Measurements from ENCODE around the gene MAP4K5. TPM values are rescaled to one million over a fixed set of nuclear protein-coding genes. Genes with fewer than 3 reads are reported as not detected.

MAP4K5 gene
- total and polyA plus RNA-seq, 2 of the 13 experiments (the other 11 are each of a cell fraction or from before 2014, with no cell fraction given) = 12.7 to 23.9 TPM

DNA sequence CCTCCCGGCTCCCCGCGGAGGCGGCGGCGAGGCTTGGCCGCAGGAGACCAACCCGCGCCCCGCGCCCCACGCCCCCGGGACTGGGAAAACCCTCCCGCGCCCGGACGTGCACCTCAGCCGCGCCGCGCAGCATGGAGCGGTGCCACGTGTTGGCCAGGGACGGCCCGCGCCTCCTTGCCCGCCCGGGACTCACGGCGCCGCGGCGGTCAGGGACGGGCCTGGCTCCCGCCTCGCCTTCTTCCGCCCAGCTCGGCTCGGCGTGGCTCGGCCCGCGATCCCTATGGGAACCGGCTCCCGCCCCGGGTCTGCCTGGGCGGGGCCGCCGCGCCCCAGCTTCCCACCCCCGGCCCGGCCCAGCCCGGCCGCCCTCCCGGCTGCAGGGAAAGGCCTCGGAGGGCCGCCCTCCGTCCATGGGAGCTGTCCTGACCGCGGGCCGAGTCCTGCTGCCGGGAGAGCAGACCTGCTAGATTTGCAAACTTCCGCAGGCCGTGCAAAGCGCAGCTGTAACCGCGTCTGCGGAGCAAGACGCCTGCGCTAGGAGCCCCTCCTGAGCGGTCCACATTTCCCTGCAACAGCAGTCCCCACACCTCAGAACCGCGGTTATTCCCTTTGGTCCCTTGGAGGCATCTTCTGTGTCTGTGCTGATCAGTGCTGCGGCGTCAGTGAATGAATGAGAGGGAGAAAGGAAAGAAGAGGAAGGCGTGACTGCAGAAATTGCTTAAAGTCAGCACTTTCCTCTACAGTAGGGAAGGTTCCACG lies 135.6 kb downstream of the MAP4K5 start, which contains the start of gene CDKL1 (continued):
- TF ChIP-seq, protein P1, sequence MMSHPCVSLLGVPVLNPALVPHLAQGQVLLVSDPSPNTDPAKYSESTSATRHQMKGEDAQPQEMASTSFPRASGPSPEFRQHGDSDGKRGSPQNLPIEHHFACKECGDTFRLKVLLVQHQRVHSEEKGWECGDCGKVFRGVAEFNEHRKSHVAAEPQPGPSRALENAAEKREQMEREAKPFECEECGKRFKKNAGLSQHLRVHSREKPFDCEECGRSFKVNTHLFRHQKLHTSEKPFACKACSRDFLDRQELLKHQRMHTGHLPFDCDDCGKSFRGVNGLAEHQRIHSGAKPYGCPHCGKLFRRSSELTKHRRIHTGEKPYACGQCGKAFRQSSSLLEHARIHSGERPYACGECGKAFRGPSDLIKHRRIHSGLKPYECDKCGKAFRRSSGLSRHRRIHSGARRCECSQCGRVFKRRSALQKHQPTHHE (CRISPR knock-in tag; IDR thresholded peaks at IDR 0.05; ENCODE audit: borderline replicate concordance) = no peak
- no peak for TF ChIP-seq ZNF598 (CRISPR knock-in tag; IDR thresholded peaks at IDR 0.05; ENCODE audit: borderline replicate concordance)
- TF ChIP-seq IRF2 (CRISPR knock-in tag; IDR thresholded peaks at IDR 0.05) = no peak
- no peak for TF ChIP-seq ZNF615 (CRISPR knock-in tag; IDR thresholded peaks at IDR 0.05; ENCODE audit: borderline replicate concordance)
- no peak for TF ChIP-seq ZNF432 (CRISPR knock-in tag; IDR thresholded peaks at IDR 0.05; ENCODE audit: borderline replicate concordance)
- TF ChIP-seq SP140L (CRISPR knock-in tag; IDR thresholded peaks at IDR 0.05; ENCODE audit: borderline replicate concordance) = no peak
- TF ChIP-seq, protein P2, sequence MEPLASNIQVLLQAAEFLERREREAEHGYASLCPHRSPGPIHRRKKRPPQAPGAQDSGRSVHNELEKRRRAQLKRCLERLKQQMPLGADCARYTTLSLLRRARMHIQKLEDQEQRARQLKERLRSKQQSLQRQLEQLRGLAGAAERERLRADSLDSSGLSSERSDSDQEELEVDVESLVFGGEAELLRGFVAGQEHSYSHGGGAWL (CRISPR knock-in tag; IDR thresholded peaks at IDR 0.05) = no peak
- no peak for TF ChIP-seq SRSF4 (IDR thresholded peaks at IDR 0.05; ENCODE audit: low read depth, low read length, poor library complexity, severe bottlenecking)
- TF ChIP-seq POLR2G (IDR thresholded peaks at IDR 0.05; ENCODE audit: low read depth, low read length) = peak; percentile 72
- TF ChIP-seq ZNF607 (CRISPR knock-in tag; IDR thresholded peaks at IDR 0.05; ENCODE audit: borderline replicate concordance) = no peak
- TF ChIP-seq, protein P3, sequence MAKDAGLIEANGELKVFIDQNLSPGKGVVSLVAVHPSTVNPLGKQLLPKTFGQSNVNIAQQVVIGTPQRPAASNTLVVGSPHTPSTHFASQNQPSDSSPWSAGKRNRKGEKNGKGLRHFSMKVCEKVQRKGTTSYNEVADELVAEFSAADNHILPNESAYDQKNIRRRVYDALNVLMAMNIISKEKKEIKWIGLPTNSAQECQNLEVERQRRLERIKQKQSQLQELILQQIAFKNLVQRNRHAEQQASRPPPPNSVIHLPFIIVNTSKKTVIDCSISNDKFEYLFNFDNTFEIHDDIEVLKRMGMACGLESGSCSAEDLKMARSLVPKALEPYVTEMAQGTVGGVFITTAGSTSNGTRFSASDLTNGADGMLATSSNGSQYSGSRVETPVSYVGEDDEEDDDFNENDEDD (CRISPR knock-in tag; IDR thresholded peaks at IDR 0.05; ENCODE audit: borderline replicate concordance) = peak; percentile 94
- TF ChIP-seq, protein P4, sequence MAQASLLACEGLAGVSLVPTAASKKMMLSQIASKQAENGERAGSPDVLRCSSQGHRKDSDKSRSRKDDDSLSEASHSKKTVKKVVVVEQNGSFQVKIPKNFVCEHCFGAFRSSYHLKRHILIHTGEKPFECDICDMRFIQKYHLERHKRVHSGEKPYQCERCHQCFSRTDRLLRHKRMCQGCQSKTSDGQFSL (CRISPR knock-in tag; IDR thresholded peaks at IDR 0.05) = peak; percentile 63; the same call in 1 of the 2 replicates
- no peak for TF ChIP-seq SIX4 (CRISPR knock-in tag; IDR thresholded peaks at IDR 0.05)
- TF ChIP-seq ZBTB1 (CRISPR knock-in tag; IDR thresholded peaks at IDR 0.05; ENCODE audit: borderline replicate concordance) = no peak
- TF ChIP-seq ZSCAN12 (CRISPR knock-in tag; IDR thresholded peaks at IDR 0.05) = 0 out of 2 replicates have a peak, but pooled peaks have one; percentile 21
- TF ChIP-seq, protein P5, sequence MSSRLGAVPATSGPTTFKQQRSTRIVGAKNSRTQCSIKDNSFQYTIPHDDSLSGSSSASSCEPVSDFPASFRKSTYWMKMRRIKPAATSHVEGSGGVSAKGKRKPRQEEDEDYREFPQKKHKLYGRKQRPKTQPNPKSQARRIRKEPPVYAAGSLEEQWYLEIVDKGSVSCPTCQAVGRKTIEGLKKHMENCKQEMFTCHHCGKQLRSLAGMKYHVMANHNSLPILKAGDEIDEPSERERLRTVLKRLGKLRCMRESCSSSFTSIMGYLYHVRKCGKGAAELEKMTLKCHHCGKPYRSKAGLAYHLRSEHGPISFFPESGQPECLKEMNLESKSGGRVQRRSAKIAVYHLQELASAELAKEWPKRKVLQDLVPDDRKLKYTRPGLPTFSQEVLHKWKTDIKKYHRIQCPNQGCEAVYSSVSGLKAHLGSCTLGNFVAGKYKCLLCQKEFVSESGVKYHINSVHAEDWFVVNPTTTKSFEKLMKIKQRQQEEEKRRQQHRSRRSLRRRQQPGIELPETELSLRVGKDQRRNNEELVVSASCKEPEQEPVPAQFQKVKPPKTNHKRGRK (CRISPR knock-in tag; IDR thresholded peaks at IDR 0.05) = no peak
- TF ChIP-seq, protein P6, sequence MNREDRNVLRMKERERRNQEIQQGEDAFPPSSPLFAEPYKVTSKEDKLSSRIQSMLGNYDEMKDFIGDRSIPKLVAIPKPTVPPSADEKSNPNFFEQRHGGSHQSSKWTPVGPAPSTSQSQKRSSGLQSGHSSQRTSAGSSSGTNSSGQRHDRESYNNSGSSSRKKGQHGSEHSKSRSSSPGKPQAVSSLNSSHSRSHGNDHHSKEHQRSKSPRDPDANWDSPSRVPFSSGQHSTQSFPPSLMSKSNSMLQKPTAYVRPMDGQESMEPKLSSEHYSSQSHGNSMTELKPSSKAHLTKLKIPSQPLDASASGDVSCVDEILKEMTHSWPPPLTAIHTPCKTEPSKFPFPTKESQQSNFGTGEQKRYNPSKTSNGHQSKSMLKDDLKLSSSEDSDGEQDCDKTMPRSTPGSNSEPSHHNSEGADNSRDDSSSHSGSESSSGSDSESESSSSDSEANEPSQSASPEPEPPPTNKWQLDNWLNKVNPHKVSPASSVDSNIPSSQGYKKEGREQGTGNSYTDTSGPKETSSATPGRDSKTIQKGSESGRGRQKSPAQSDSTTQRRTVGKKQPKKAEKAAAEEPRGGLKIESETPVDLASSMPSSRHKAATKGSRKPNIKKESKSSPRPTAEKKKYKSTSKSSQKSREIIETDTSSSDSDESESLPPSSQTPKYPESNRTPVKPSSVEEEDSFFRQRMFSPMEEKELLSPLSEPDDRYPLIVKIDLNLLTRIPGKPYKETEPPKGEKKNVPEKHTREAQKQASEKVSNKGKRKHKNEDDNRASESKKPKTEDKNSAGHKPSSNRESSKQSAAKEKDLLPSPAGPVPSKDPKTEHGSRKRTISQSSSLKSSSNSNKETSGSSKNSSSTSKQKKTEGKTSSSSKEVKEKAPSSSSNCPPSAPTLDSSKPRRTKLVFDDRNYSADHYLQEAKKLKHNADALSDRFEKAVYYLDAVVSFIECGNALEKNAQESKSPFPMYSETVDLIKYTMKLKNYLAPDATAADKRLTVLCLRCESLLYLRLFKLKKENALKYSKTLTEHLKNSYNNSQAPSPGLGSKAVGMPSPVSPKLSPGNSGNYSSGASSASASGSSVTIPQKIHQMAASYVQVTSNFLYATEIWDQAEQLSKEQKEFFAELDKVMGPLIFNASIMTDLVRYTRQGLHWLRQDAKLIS (CRISPR knock-in tag; IDR thresholded peaks at IDR 0.05) = no peak
